Measurements from ENCODE around the gene ARID4B. TPM values are rescaled to one million over a fixed set of nuclear protein-coding genes. Genes with fewer than 3 reads are reported as not detected.

Gene ARID4B
- total and polyA plus RNA-seq, 2 of the 13 experiments (the other 11 are each of a cell fraction or from before 2014, with no cell fraction given), result 9.7 to 24.6 TPM

DNA sequence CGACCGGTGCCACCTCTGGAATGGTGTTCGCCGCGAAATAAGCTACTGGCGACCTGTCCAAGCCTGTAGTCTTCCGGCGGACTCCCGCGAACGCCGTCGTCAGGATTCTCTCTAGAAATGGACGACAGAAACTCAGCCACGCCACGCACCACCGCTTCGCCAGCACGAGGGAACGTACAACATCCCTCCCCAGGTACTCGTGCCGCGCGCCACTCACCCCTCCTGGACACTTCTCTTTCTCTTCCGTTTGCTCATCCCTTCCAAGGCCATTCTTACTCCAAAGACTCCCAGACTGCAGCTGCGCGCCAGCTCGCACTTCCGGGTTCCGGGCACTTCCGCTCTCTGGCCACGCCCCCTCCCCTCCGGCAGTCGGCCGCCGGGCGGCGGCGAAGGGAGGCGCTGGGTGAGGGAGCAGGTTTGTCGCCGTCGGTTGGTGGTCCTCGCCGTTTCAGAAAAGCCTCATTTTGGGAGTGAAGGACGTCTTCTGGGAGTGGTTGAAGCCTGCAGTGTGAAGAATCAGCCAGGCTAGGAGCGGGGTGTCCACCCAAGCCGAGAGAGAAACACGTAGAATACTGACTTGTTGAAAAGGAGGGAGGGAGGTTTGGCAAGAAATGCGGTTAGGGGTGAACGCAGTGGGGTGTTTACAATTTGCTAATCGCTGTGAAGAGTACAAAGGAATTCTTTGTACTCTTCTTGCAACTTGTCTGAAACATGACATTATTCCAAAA, 166.9 kb downstream of the ARID4B start, which contains the start of gene RBM34 (continued):
- TF ChIP-seq, protein P1, sequence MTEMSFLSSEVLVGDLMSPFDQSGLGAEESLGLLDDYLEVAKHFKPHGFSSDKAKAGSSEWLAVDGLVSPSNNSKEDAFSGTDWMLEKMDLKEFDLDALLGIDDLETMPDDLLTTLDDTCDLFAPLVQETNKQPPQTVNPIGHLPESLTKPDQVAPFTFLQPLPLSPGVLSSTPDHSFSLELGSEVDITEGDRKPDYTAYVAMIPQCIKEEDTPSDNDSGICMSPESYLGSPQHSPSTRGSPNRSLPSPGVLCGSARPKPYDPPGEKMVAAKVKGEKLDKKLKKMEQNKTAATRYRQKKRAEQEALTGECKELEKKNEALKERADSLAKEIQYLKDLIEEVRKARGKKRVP (CRISPR knock-in tag; IDR thresholded peaks at IDR 0.05), result 0 out of 4 replicates have a peak, but pooled peaks of 1 of the 2 experiments have one; percentile 38
- peak; percentile 88; the same call in 1 of the 2 replicates for TF ChIP-seq GLI4 (CRISPR knock-in tag; IDR thresholded peaks at IDR 0.05; ENCODE audit: borderline replicate concordance)
- TF ChIP-seq, protein P2, sequence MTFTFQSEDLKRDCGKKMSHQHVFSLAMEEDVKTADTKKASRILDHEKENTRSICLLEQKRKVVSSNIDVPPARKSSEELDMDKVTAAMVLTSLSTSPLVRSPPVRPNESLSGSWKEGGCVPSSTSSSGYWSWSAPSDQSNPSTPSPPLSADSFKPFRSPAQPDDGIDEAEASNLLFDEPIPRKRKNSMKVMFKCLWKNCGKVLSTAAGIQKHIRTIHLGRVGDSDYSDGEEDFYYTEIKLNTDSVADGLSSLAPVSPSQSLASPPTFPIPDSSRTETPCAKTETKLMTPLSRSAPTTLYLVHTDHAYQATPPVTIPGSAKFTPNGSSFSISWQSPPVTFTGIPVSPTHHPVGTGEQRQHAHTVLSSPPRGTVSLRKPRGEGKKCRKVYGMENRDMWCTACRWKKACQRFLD (CRISPR knock-in tag; IDR thresholded peaks at IDR 0.05; ENCODE audit: borderline replicate concordance), result peak; percentile 95
- no peak for TF ChIP-seq U2AF2 (IDR thresholded peaks at IDR 0.05; ENCODE audit: low read depth, low read length)
- TF ChIP-seq ZNF367 (CRISPR knock-in tag; IDR thresholded peaks at IDR 0.05; ENCODE audit: borderline replicate concordance), result peak; percentile 90; the same call in 1 of the 2 replicates
- peak; percentile 94 for TF ChIP-seq ZNF547 (CRISPR knock-in tag; IDR thresholded peaks at IDR 0.05)
- peak; percentile 41; the same call in 1 of the 2 replicates for TF ChIP-seq PPARG (CRISPR knock-in tag; conservative IDR thresholded peaks at IDR 0.05)
- peak; percentile 94 for TF ChIP-seq ZNF274 (CRISPR knock-in tag; IDR thresholded peaks at IDR 0.05)
- TF ChIP-seq KMT2A (CRISPR knock-in tag; IDR thresholded peaks at IDR 0.05), result peak; percentile 98
- TF ChIP-seq GPN1 (CRISPR knock-in tag; IDR thresholded peaks at IDR 0.05; ENCODE audit: borderline replicate concordance), result no peak
- no peak for TF ChIP-seq ZNF260 (CRISPR knock-in tag; IDR thresholded peaks at IDR 0.05; ENCODE audit: borderline replicate concordance, low read depth)
- no peak; the same call in 1 of the 2 replicates for TF ChIP-seq ZBTB7A (CRISPR knock-in tag; IDR thresholded peaks at IDR 0.05)
- no peak for TF ChIP-seq ZNF326 (CRISPR knock-in tag; IDR thresholded peaks at IDR 0.05; ENCODE audit: borderline replicate concordance)
- TF ChIP-seq, protein P3, sequence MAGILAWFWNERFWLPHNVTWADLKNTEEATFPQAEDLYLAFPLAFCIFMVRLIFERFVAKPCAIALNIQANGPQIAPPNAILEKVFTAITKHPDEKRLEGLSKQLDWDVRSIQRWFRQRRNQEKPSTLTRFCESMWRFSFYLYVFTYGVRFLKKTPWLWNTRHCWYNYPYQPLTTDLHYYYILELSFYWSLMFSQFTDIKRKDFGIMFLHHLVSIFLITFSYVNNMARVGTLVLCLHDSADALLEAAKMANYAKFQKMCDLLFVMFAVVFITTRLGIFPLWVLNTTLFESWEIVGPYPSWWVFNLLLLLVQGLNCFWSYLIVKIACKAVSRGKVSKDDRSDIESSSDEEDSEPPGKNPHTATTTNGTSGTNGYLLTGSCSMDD (CRISPR knock-in tag; IDR thresholded peaks at IDR 0.05), result peak; percentile 86; the same call in 1 of the 2 replicates
- no peak for TF ChIP-seq SMARCE1 (IDR thresholded peaks at IDR 0.05; ENCODE audit: borderline replicate concordance)
- no peak for TF ChIP-seq RBM22 (optimal IDR thresholded peaks at IDR 0.05; ENCODE audit: low read length)
- no peak; the same call in 1 of the 2 replicates for TF ChIP-seq KAT7 (CRISPR knock-in tag; IDR thresholded peaks at IDR 0.05; ENCODE audit: borderline replicate concordance)
- peak; percentile 72 for TF ChIP-seq FOXA3 (CRISPR knock-in tag; IDR thresholded peaks at IDR 0.05)
- peak; percentile 91 for TF ChIP-seq ZBTB38 (CRISPR knock-in tag; IDR thresholded peaks at IDR 0.05)
- TF ChIP-seq MXD4 (CRISPR knock-in tag; IDR thresholded peaks at IDR 0.05), result peak; percentile 83
- TF ChIP-seq SNAI1 (CRISPR knock-in tag; IDR thresholded peaks at IDR 0.05; ENCODE audit: borderline replicate concordance), result 0 out of 2 replicates have a peak, but pooled peaks have one; percentile 83
- TF ChIP-seq ZNF101 (CRISPR knock-in tag; IDR thresholded peaks at IDR 0.05; ENCODE audit: borderline replicate concordance, low read depth), result no peak
- TF ChIP-seq, protein P4, sequence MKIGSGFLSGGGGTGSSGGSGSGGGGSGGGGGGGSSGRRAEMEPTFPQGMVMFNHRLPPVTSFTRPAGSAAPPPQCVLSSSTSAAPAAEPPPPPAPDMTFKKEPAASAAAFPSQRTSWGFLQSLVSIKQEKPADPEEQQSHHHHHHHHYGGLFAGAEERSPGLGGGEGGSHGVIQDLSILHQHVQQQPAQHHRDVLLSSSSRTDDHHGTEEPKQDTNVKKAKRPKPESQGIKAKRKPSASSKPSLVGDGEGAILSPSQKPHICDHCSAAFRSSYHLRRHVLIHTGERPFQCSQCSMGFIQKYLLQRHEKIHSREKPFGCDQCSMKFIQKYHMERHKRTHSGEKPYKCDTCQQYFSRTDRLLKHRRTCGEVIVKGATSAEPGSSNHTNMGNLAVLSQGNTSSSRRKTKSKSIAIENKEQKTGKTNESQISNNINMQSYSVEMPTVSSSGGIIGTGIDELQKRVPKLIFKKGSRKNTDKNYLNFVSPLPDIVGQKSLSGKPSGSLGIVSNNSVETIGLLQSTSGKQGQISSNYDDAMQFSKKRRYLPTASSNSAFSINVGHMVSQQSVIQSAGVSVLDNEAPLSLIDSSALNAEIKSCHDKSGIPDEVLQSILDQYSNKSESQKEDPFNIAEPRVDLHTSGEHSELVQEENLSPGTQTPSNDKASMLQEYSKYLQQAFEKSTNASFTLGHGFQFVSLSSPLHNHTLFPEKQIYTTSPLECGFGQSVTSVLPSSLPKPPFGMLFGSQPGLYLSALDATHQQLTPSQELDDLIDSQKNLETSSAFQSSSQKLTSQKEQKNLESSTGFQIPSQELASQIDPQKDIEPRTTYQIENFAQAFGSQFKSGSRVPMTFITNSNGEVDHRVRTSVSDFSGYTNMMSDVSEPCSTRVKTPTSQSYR (CRISPR knock-in tag; IDR thresholded peaks at IDR 0.05; ENCODE audit: borderline replicate concordance), result no peak
- no peak for TF ChIP-seq ZNF251 (CRISPR knock-in tag; IDR thresholded peaks at IDR 0.05)
- TF ChIP-seq ZNF652 (CRISPR knock-in tag; IDR thresholded peaks at IDR 0.05; ENCODE audit: borderline replicate concordance, low read depth), result peak; percentile 38; the same call in 1 of the 2 replicates

All from HepG2 (cell line).